Measurements from ENCODE around the gene TFG.

TFG gene

DNA sequence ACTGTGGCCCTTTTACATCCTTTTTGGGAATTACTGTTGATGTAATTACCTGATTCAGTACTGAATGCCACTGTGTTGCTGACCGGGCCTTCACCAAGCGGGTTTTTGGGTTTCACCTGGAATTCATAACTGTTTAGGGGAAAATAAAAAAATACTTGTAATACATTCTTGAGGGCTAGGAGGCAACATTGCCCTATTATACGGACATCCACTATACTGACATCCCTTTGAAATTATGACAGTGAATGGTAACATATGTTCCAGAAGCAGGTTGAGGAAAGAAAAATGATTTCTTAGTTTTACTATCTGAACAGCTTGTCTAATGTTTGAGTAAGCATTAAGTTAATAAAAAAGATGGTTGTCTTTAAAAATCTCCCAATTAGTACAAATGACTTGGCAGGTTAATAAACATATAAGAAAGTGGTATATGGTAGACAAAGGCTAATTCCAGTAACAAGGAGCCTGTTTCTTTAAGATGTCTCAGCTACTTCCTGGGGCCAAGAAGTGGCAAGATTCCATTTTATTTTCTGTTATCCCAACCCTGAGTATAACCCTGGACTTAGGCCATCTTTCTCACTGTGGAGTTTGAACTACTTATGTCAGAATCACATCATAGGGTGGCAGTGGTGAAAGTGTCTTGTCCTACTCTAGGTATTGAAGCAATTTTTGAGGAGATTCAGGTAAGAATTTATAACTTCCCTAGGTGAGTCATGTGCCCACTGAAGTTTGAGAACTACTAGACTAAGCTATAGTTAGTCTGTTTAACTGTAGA, 45.5 kb downstream of the TFG start:
- DNase-seq (ENCODE audit: low spot score), result no peak

DNA sequence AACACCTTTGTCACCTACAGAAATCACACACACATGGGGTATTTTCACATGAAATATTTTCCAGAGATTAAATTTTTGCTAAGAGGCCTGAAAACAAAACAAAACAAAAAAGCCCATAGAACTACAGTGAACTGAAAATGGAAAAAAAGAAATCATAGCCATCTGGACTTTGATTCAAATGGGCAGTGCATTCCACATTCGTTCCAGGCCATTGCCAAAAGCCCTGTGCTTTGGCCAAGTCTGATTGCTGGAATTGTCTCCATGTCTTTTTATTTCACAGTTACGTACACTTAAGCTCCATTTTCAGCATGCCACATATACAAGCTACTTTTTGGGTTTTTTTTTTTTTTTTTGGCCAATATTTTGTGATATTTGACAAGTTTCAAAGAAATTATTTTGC, 47.1 kb downstream of the TFG start:
- no peak for DNase-seq (ENCODE audit: low spot score)

DNA sequence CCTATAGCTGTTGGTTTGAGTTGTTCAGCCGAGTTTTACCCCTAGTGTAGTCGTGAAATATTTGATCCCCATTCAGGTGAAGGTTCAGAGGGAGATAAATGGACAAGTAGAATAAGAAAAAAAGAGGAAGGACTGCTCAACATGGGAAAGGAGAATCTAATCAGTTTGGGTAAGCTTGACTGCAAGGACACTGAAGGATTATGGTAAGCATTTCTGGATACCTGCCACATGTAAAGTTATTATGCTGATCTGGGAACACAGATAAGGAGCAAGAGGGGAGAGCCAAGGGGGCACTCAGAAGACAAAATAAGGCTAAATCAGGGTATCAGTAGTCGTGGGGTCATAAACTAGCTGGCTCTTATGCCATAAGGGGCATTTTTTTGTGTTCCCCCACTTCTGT, 49.9 kb downstream of the TFG start:
- no peak for DNase-seq (ENCODE audit: low spot score)

DNA sequence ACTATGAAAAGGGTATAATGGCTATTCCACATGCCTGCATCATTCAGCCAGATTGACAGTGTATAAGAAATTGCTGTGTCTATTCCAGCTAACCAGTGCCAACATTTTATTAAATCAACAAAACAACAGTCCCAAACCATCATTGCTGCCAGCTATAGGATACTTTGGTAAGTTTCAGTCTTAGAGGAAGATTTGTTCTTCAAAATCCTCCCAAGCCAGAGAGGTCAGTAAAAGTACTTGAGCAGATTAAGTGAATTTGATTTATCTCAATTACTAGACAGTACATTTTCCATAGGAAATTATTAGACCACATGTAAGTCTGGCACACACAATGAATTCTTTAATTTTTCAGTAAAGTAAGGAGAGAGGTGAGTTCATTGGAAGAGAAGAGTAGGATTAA, 50.7 kb downstream of the TFG start:
- DNase-seq (ENCODE audit: low spot score), result no peak

DNA sequence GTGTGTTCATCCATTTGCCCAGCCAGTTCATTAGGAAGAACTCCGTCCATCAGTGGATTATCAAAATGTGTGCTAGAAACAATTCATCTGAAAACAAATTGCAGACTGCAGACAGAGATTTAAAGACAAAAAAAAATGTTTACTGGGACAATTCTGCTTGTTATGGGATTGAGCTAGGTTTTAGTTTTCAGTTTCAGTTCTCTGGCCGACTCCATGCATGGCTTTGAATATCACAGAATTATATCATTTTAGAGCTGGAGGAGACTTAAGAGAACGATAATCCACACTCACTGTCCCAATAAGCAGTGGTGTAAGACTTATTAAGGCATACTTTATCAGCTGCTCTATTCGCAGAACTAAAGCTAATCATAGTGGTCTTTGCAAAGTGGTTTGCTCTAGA, 51.1 kb downstream of the TFG start:
- DNase-seq (ENCODE audit: low spot score), result no peak

DNA sequence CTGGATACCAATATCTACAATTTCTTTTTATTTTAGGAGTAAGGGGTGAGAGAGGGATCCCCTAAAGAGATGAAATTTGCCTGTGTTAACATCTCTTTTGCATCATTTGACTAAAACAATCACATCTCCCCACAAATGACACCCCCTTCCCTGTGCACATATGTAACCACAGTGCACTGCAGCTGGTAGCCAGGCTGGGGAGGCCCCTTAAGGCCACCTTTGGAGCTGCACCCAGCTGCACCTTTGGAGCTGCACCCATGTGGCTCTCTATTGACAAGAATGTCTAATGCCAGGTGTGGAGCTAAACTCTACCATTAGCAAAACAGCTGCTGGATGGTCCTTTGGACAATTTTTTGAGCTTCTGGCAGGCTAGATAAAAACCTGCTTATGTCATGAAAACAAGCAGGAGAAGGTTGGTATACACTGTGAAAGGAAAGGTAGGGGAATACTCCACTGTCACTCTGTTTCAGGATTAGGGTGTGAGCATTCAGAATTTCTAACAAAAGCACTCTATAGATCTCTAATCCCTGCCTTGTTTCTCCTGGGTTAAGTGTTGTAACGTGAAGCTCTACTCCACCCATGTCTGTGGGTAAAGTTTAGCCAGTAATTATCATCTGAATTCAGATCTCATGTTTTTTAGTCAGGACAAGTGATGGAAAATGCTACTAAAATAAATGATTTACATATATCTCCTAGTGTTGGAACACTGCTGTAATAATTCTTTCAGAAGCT, 52.1 kb downstream of the TFG start:
- peak; percentile 42 for DNase-seq (ENCODE audit: low spot score)

DNA sequence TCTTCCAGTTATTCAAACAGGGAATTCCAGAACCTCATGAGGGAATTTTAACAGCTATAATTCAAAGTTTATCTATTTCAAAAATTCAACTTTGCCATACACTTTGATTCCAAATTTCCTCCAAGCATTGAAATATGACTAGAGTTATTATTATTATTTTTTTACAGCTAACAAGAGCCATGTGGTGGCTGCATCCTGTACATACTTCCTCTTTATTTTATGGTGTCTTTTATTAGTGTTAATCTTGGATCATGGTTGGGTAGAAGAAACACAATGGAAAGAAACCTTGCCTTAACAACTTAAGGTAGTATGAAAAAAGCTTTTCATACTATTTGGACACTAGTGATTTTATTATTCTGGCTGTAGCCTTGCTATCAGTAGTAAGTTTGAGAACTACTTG, 52.7 kb downstream of the TFG start:
- DNase-seq (ENCODE audit: low spot score), result no peak

DNA sequence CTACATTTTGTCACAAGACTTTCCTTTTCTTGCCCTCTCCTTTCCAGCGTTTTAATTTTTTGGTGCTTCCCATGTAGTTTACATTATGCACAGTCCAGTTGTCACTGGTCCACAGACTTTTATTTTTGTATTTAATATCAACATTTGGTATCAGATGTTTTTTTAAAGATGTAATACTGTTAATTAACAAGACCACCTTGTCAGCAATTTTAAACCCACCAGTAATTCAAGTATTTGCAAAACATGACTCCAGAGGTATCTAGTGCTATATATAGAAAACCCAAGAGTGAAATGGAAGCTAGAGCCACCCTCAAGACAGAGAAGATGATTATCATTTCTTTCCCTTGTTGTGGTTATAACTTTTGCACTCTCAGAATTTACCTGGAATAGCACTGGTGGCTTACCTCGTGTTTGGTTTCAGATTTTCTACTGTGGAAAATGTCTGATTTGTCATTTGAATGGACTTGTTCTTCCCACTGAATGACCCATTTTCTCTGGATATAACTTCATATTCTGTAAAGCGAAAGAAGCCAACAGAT, 56.2 kb downstream of the TFG start:
- no peak for DNase-seq (ENCODE audit: low spot score)

DNA sequence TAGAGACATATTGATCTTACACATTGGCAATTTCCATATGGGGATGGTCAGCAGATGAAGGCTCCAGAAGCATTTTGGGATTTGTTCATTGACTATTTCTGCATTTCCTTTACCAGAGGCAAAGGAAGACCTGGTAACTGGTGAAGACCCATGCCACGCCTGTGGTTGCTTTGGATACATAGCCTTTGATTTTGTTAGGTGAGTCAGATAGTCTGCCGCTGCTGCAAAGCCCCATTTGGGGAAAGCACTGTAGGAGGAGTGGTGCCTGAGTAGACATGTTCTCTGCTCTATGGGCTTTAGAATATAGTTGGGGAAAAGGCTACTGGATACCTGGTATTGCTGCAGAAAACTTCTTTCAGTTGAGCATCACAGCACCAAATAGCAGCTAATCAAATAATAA, 56.8 kb downstream of the TFG start:
- no peak for DNase-seq (ENCODE audit: low spot score)

DNA sequence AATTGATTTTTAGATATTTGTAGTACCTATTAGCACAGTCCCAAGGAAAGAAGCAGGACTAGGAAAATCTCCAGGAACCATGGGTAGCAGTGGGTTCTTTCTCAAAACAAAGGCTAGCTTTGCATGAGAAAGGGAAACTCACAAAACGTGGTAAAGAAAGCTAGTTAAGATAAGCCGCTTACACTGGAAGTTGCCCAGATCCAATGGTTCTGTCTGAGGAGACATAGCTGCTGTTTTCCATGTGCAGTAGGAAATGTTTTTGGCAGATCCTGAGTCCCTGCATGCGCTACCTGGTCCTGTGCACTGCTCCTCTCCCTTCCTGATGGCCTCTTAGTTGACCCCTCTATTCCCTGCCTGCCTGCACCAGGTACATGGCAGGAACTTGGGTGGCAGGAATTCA, 60.4 kb downstream of the TFG start:
- DNase-seq (ENCODE audit: low spot score), result no peak

DNA sequence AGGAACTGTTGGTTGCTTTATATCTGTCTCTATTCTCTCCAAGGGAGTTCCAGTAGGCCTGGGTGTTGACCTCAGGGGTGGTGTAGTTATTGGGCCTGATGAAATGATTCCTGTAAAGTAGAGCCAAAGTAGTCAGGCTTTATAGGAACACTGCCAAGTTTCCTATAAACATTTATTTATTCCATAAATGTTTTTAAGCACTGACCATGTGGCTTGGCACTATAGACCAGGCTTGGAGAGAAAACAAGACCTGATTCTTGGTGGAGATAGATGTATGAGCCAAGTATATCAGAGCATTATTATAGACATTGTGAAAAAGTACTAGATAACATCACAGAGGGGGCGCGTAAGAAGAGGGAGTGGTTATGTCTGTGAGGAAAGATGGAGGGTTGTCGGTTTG, 65.9 kb downstream of the TFG start:
- DNase-seq (ENCODE audit: low spot score), result no peak

DNA sequence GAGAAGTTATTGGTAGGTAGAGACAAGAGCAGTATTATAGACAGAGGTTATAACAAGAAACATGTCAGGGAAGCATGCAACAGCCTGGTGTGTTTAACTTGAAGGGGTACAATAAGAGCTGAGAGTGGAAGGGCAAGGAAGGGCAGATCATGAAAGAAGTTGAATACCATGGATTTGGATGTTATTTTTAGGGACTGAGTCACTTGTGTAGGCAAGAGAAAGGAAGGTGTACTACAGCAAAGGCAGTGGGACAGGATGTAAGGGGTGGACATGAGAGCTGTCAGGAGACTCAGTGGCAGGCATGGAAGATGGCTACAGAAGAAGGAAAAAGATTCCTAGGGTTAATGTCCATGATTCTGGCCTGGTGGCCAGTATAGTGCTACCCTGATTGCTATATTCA, 66.4 kb downstream of the TFG start:
- DNase-seq (ENCODE audit: low spot score), result no peak

DNA sequence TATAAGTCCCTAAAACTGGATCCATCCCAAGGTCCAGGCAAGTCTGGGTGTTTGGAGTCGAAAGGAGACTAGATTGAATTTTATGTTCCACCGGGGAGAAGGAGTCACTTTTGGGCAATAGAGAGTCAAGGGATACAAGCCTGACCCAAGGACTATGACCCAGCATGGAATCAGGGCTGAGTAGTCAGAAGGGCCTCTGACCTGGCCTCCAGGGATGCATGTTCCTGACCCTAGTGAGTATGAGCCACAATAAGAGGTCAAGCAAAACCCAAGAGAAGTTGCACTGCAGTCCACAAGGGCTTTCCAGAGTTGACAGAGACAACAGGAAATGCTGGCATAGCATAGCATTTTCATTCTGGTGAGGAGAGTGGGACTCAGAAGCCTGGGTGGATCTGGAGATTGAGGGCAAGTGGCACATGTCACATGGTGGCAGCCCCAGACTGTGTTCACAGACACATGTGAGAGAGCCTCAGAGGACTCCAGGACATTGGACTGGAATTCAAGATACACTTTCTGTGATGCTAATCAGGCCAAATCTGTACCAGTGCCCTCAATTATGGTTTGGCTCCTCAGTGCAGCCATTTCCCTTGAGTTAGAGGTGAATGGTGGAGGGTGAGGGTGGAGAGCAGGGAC, 66.9 kb downstream of the TFG start:
- no peak for DNase-seq (ENCODE audit: low spot score)

DNA sequence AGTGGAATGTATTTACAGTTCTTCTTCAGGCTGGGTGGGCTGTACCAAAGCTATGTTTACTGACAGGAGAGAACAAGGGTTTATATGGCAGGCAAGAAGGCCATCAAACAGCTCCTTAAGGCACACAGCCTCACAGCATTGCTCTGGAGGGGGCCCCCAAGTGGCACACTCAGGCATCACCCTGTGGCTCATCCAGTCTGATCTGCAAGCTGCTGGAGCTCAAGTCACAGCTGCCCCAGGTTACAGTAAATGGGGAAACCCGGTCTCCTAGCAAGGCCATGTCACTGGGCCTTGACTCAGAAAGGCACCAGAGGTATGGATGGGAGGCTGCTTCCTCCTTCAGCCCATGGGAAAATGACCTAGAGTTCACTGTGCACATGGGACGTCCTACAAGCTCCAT, 67.5 kb downstream of the TFG start:
- DNase-seq (ENCODE audit: low spot score), result no peak

DNA sequence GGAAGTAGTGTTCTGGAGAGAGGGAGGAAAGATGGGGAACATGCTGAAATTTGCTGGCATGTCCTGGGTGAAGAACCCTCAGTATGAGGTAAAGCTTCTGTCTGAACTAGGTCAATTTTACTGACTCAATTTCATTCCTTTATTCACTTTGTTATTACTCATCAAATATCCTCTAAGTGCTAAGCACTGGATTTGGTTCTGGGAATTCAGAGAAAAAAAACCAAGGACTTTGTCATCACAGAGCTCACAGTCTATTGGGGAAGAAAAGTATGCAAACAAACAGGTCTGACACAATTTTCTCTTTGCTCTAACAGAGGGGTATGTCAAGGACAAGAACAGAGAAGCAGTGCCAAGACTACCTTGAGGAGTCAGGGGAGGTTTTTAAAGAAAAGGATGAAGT, 68.0 kb downstream of the TFG start:
- DNase-seq (ENCODE audit: low spot score), result no peak

DNA sequence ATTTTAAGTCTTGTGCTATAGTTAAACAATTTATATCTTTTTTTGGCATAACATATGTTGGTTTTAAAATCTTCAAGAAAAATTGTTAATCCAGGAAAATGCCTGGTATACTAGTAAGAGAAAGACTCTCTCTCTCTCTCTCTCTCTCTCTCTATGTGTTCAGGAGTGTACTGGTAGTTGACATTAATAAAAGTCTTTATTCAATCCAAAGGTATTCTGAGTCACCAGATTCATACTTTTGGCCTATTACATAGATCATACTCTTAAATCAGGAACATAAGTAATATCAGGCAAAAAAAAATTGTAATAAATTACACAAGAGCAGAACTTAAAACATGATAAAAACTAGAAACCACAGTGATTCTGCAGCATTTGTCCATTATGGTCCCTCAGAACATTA, 70.2 kb downstream of the TFG start:
- no peak for DNase-seq (ENCODE audit: low spot score)

DNA sequence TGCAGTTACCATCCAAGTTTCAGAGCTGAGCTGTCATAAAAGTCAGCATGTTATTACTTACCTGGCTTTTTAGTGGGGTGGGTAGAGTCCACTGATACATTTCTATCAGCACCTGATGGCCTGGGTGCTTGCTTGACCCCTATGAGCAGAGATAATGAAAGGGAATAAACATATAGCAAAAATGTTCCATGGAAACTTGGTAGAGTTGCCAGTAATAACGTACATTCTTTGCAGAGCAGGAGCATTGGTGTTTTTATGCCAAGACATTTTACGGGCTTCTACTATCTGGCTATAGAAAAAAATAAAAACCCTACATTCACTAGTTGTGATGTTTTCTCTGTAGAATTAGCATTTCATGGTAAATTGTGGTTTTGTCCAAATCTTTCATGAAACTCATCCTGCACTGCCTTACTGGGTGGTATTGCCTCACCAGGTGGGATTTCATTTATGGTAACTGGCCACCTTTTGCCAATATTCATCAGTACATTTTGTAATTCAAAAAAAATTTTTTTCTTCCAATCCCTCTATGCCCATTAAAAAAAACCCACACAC, 70.9 kb downstream of the TFG start:
- no peak for DNase-seq (ENCODE audit: low spot score)

DNA sequence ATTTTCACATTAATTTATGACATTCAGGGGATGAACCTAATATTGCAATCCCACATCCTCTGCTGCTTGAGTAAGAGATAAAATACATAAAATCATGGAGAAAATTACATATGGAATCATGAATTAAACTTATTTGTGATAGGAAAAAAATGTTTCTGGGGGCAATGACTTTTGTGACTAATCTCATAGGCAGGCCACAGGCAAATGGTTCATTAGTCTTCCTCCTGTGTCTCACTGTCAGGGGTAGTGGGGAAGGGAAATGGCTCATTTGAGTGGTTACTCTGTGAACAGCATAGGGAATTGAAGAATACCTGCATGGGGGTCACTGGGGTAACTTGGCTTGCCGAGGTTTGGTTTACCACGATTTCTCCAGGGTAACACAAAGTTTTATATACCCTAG, 72.0 kb downstream of the TFG start:
- no peak for DNase-seq (ENCODE audit: low spot score)

DNA sequence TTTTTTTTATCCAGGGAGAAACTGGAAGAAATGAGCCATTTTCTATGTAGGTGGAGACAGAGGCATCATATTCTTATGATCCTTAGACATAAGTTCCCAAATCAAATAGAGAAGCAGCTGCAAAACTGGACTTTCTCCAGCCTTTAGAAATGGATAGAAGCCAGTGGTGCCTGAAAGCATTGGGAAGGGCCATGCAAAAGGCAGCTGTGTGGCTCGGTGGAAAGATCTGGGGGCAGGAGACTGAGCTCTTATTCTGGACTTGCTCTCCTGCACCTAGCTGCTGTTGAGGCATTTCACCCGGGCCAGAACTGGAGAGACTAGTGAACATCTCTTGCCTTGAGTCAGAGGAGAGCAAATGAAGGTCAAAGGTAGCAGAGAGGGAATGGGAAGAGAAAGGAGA, 73.1 kb downstream of the TFG start:
- no peak for DNase-seq (ENCODE audit: low spot score)

DNA sequence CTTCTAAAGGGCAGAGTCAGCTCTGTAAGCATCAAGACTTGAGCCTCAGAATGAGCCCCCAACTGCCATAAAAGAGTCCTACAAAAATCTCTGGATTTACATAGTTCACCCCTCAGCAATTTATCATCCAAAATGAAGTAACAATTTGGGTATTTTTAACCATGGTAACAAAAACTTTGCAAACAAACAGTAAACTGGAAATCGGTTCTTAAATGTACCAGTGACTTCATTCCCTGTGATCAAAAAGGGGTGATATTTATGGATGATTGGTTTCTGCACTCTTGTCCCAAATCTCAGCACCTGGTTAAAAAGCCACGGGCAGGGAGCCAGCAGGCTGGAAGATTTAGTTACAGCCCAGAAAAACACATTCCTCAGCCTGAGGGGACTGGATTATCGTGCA, 73.6 kb downstream of the TFG start:
- DNase-seq (ENCODE audit: low spot score), result no peak

DNA sequence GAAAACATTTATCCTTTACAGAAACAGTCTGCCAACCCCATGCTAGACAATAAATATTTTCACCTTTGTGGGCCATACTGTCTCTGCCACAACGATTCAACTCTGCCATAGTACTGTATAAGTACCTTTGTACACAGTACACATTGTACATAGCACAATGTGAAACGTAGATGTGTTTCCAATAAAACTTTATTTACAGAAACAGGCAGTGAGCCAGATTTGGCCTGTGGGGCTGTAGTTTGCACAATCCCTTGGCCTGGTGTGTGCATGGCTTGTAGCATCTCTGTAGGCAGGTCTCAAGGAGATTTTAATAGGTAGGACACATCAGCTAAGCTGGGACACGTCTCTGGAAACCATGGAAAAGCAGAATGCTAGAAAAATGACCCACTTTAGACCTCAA, 74.3 kb downstream of the TFG start:
- DNase-seq (ENCODE audit: low spot score), result no peak

DNA sequence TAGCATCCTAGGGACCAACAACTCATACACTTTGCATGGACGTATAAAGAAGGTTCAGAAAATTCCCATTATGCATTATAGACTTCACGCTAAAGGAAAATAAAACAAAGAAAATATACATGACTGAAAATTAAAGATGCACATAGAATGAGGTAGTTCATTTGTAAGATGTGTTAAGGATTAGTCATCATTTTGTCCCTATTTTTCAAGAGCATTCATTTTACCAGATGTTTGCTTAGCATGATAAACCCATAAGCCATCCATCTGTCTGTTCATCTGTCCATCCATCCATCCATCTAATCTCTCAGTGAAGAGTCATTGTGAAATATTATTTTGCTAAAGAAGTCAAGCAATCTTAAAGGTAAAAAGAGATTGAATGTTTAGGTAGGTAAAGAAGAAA, 80.3 kb downstream of the TFG start:
- DNase-seq (ENCODE audit: low spot score), result no peak

DNA sequence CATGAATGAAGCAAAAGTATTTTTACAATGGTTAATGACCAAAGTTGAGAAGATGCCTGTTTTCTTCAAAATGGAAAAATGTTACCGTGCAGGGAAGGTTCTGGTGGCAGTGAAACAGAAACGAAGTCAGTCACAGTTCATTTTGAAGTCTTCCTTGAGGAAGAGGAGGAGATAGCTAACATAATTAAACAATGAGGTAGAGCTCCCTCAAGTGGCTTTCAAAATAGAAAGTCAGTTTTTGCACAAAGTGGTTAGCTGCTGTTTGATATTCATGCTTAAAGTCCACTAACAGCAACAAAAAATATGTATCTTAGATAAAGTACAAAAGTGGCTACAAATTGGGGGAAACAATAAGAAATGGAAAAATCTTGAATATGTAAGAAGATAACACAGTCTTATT, 87.3 kb downstream of the TFG start:
- no peak for DNase-seq (ENCODE audit: low spot score)

Data from D341Med (cell line).